CD4-positive, CD25-positive, alpha-beta regulatory T cell (primary cell): Measurements from ENCODE around the gene HILPDA. TPM values are rescaled to one million over a fixed set of nuclear protein-coding genes. Genes with fewer than 3 reads are reported as not detected.

Experiments used
- polyA plus RNA-seq, 4 donors: library from polyadenylated mRNA; unstranded; fragments of 300-500 nt; fragmentation: Illumina TruSeq; gene quantifications; one replicate each; pipeline ENCODE4 v1.2.3, GENCODE V29; 2021
- total RNA-seq: library from RNA; stranded (reverse); gene quantifications from one replicate; pipeline ENCODE4 v1.2.3, GENCODE V29; 2022

HILPDA gene
- total and polyA plus RNA-seq, 5 donors from 2014 or later: 1.6 to 8.8 (median 4.1) TPM

Other genes starting within 250 kb of the HILPDA start
- gene LEP, start 214.6 kb upstream of the HILPDA start, total RNA-seq: not detected
- gene LEP, start 214.6 kb upstream of the HILPDA start, polyA plus RNA-seq: not detected
- 28.3 TPM for gene RBM28, start 112.0 kb upstream of the HILPDA start, total RNA-seq
- gene RBM28, start 112.0 kb upstream of the HILPDA start, polyA plus RNA-seq: 1 to 10 TPM; 2.0 to 8.1 (median 6.6) TPM
- gene PRRT4, start 94.2 kb upstream of the HILPDA start, total RNA-seq: 0.42 TPM
- gene PRRT4, start 94.2 kb upstream of the HILPDA start, polyA plus RNA-seq: under 1 TPM in 1 of 4 donors, not detected in 3; 0.06 TPM
- gene IMPDH1, start 45.9 kb upstream of the HILPDA start, total RNA-seq: 48.2 TPM
- 10 to 100 TPM; 27.2 to 43.5 (median 32.4) TPM for gene IMPDH1, start 45.9 kb upstream of the HILPDA start, polyA plus RNA-seq
- gene METTL2B, start 20.9 kb downstream of the HILPDA start, total RNA-seq: 19.6 TPM
- gene METTL2B, start 20.9 kb downstream of the HILPDA start, polyA plus RNA-seq: 10 to 100 TPM in 3 of 4 donors, 1 to 10 TPM in 1; 9.2 to 17.0 (median 13.8) TPM
- gene GARIN1A, start 216.4 kb downstream of the HILPDA start, total RNA-seq: 1.9 TPM
- under 1 TPM in 1 of 4 donors, not detected in 3; 0.14 TPM for gene GARIN1A, start 216.4 kb downstream of the HILPDA start, polyA plus RNA-seq